Endothelial cell of umbilical vein (primary cell): ENCODE results near the gene DR1. TPM values are rescaled to one million over a fixed set of nuclear protein-coding genes. Genes with fewer than 3 reads are reported as not detected.

Experiments
- BruUV-seq: library from RNA; stranded (reverse); fragments of 400-500 nt; replicated peaks from 2 replicates; lab custom pipeline; 2021; lab: Mats Ljungman, UMichigan
- CTCF ChIA-PET: fragments of 300-600, 350-600 bp; sonication (Branson Sonifier 250); formaldehyde crosslinking; loops from one replicate; lab custom pipeline; 2021; ENCODE audit warnings: antibody characterized with exemption, inconsistent platforms; lab: Charles Lee
- POLR2A ChIA-PET: fragments of 300-600, 350-600 bp; sonication (Branson Sonifier 250); formaldehyde crosslinking; loops from one replicate; lab custom pipeline; 2021; ENCODE audit warnings: antibody characterized with exemption, inconsistent platforms; lab: Charles Lee
- DNase-seq: peaks from one replicate; pipeline ENCODE4 v3.0.0-alpha.2; 2011; ENCODE audit warnings: low read depth, low spot score
- FAIRE-seq: peaks from 2 replicates; lab custom pipeline; 2011; peaks lifted over from hg19 to GRCh38; lab: Jason Lieb, UNC
- H2AFZ ChIP-seq: 2 replicates; pipeline ENCODE4 v1.6.0; 2012; ENCODE audit warnings: low read depth, low read length, control low read depth, inconsistent platforms
- H3K27ac ChIP-seq: 2 replicates; pipeline ENCODE4 v1.5.1; 2011; ENCODE audit warnings: low read depth, mild to moderate bottlenecking, control low read depth, low read length, moderate library complexity; ENCODE audit not compliant: insufficient read depth
- H3K27me3 ChIP-seq, 2 experiments: 2 replicates each; pipeline versions ENCODE4 v1.6.0 to v1.6.1; 2011; ENCODE audit warnings: low read length in 2 of 2, mixed read lengths in 1 of 2; ENCODE audit not compliant: control insufficient read depth in 2 of 2, insufficient read depth in 2 of 2
- H3K36me3 ChIP-seq, 2 experiments: 2 replicates in 1 of 2; 3 replicates in 1 of 2; pipeline ENCODE4 v1.5.1; 2011; ENCODE audit warnings: low read length in 2 of 2, mild to moderate bottlenecking in 1 of 2, moderate library complexity in 1 of 2; ENCODE audit not compliant: control insufficient read depth in 2 of 2, insufficient read depth in 2 of 2; ENCODE audit errors: extremely low read depth in 1 of 2
- H3K4me1 ChIP-seq: 3 replicates; pipeline ENCODE4 v1.5.1; 2011; ENCODE audit warnings: mild to moderate bottlenecking, low read length; ENCODE audit not compliant: control insufficient read depth, insufficient read depth; ENCODE audit errors: extremely low read depth
- H3K4me2 ChIP-seq: 2 replicates; pipeline ENCODE4 v1.6.1; 2011; ENCODE audit warnings: low read length, control low read depth, mixed read lengths; ENCODE audit not compliant: insufficient read depth
- H3K4me3 ChIP-seq, 3 experiments: fragments of 200-600 bp in 1 of 3; sonication (generic), shearing (Covaris generic) in 1 of 3; replicated peaks in 1 of 3; 2 replicates each; pipeline ENCODE4 v1.5.1; 2011 to 2016; ENCODE audit warnings: control low read depth in 3 of 3, low read length in 3 of 3, mild to moderate bottlenecking in 2 of 3, inconsistent platforms in 1 of 3, low read depth in 1 of 3, moderate library complexity in 1 of 3; ENCODE audit not compliant: insufficient read depth in 1 of 3
- H3K79me2 ChIP-seq: 2 replicates; pipeline ENCODE4 v1.6.0; 2012; ENCODE audit warnings: low read length, inconsistent platforms; ENCODE audit not compliant: control insufficient read depth, insufficient read depth
- H3K9ac ChIP-seq: replicated peaks from 2 replicates; pipeline ENCODE3; 2011; ENCODE audit warnings: low read length, control low read depth; ENCODE audit not compliant: insufficient read depth; ENCODE audit errors: extremely low read depth
- H3K9me1 ChIP-seq: replicated peaks from 3 replicates; pipeline ENCODE4 v1.6.0; 2011; ENCODE audit warnings: mild to moderate bottlenecking, low read length; ENCODE audit not compliant: control insufficient read depth, insufficient read depth; ENCODE audit errors: extremely low read depth
- H3K9me3 ChIP-seq: replicated peaks from 2 replicates; pipeline ENCODE4 v1.5.1; 2012; ENCODE audit warnings: low read length, inconsistent platforms; ENCODE audit not compliant: control insufficient read depth, insufficient read depth
- H4K20me1 ChIP-seq: replicated peaks from 2 replicates; pipeline ENCODE3; 2011; ENCODE audit warnings: mild to moderate bottlenecking, low read length; ENCODE audit not compliant: control insufficient read depth, insufficient read depth; ENCODE audit errors: extremely low read depth
- CTCF ChIP-seq, 2 donors: IDR thresholded peaks; 1 replicate in 1 of 2; 2 replicates in 1 of 2; pipeline ENCODE4 v1.5.1; 2011; ENCODE audit warnings: low read length in 2 of 2, mild to moderate bottlenecking in 2 of 2, moderate library complexity in 2 of 2, control low read depth in 1 of 2, inconsistent platforms in 1 of 2, low read depth in 1 of 2; ENCODE audit not compliant: insufficient read depth in 1 of 2; ENCODE audit errors: extremely low read depth in 1 of 2
- EZH2 ChIP-seq: IDR thresholded peaks from 2 replicates; pipeline ENCODE4 v1.6.1; 2012; ENCODE audit warnings: borderline replicate concordance, low read depth, mild to moderate bottlenecking, moderate library complexity, low read length, inconsistent platforms; ENCODE audit not compliant: severe bottlenecking
- GATA2 ChIP-seq: IDR thresholded peaks from 2 replicates; pipeline ENCODE4 v1.7.0; 2011; ENCODE audit warnings: low read depth, mild to moderate bottlenecking, moderate library complexity, mixed read lengths, low read length; ENCODE audit not compliant: insufficient read length, insufficient read depth
- MAX ChIP-seq: IDR thresholded peaks from 2 replicates; pipeline ENCODE4 v1.6.1; 2011; ENCODE audit not compliant: insufficient read depth, insufficient read length
- POLR2AphosphoS5 ChIP-seq: IDR thresholded peaks from 2 replicates; pipeline ENCODE4 v1.6.1; 2012; ENCODE audit warnings: low read depth, mild to moderate bottlenecking, control low read depth, low read length, moderate library complexity; ENCODE audit not compliant: insufficient read depth
- dilution Hi-C: fragments of 300-500 bp; cut with MboI; formaldehyde crosslinking; loops from one replicate; pipeline ENCODE4 v1.15.0; 2019; ENCODE audit warnings: low sequenced_read_pairs; ENCODE audit not compliant: extremely low pct_ligation_motif_present
- intact Hi-C: fragments of 100-400 bp; cut with micrococcal nuclease; formaldehyde crosslinking; loops from one replicate; pipeline ENCODE4 v1.10.0; 2022
- polyA plus RNA-seq, 4 experiments: library from polyadenylated mRNA; depleted of rRNA in 3 of 4; stranded (reverse) in 3 of 4; unstranded in 1 of 4; fragments of >200 nt; gene quantifications; 2 replicates each; pipeline versions ENCODE4 v1.2.1 to v1.2.3, GENCODE V29; 2011 to 2012; ENCODE audit warnings: missing spikeins in 1 of 4
- total RNA-seq: library from RNA; stranded (reverse); gene quantifications from 2 replicates; pipeline ENCODE4 v1.2.3, GENCODE V29; 2021

Gene DR1
- total and polyA plus RNA-seq, 2 donors (not counting 3 experiments of a cell fraction or from before 2014, with no cell fraction given), result 11.7 to 49.4 TPM

GRCh38 chr1:93304716-93305138 is 41.0 kb upstream of the DR1 start:
- Histone ChIP-seq H3K9me3 (no peaks in the 10 kb centered on the region), H3K4me3 (no peak overlapping the region), H3K36me3 (no peaks in the 10 kb centered on the region), H3K9me1 (no peaks in the 10 kb centered on the region), H3K4me2 (no peak overlapping the region), H3K9ac (no peak overlapping the region), H3K4me1 (no peaks in the 10 kb centered on the region), H2AFZ (no peak overlapping the region), H3K79me2 (no peaks in the 10 kb centered on the region), H3K27ac (no peak overlapping the region), H3K27me3 (no peaks in the 10 kb centered on the region), H4K20me1 (no peaks in the 10 kb centered on the region)
- intact Hi-C loops (loop anchor here (1.0 to 5.0 kb wide), 7 partner anchors 41 to 542 kb away; partner anchors contain the start of gene DR1), dilution Hi-C loops (no loop called here)
- no TSS peak for BruUV-seq
- ChIA-PET CTCF (interaction anchor here (0.5 to 2.6 kb wide), 90 partner anchors 9 to 1032 kb away, joined by 3 to 93 read pairs (median 4); partner anchors contain the start of genes DR1, FNBP1L, GCLM and MTF2), POLR2A (interaction anchor here (0.6 to 1.0 kb wide), 2 partner anchors 41 to 90 kb away, joined by 3 to 6 read pairs; partner anchors contain the start of gene DR1)
- TF ChIP-seq CTCF (IDR thresholded peaks at IDR 0.05; ENCODE audit: extremely low read depth in 1 of 2, insufficient read depth in 1 of 2, low read depth in 1 of 2, low read length in 2 of 2) (peak; percentile 63 to 66), EZH2 (no peak), POLR2AphosphoS5 (no peak), GATA2 (no peak), MAX (no peak)
- FAIRE-seq (peak; percentile 61), DNase-seq (peak; percentile 54)
